Activated CD8-positive, alpha-beta memory T cell treated with anti-CD3 and anti-CD28 coated beads for 48 hours (primary cell): ENCODE data around the gene FMO4.
"Not testable (repeated sequence)": the region's sequence is repeated elsewhere in the genome, so short reads cannot be mapped to it uniquely, and the experiment has no call there.

Source experiments
- DNase-seq, 3 experiments: peaks; one replicate each; pipeline ENCODE4 v3.0.0-alpha.2; 2020; ENCODE audit warnings: low read depth in 2 of 3, low spot score in 2 of 3

The FMO4 gene

DNA sequence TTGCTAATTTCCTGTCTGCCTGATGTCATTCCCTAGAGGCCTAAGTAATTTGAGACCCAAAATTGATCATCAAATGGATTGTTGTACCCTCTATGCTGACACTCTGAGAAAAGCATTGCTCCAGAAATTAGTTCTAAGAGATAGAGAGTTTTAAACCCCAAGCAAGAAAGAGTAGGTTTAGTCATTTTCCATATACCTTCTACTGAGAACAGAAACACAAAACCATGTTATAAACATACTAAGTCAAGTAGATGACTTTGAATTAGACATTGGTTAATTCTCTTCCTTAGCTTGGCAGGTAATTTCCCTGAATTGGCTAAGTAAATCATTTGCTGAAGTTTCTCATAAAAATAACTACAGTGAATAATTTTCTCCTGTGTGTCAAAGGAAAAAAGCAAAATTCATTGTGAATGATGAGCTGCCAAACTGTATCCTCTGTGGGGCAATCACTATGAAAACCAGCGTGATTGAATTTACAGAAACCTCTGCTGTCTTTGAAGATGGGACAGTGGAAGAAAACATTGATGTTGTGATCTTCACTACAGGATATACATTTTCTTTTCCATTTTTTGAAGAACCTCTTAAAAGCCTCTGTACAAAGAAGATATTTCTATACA, 20.1 kb downstream of the FMO4 start:
- DNase-seq, result no peak

GRCh38 chr1:171335964-171336363, 22.0 kb downstream of the FMO4 start:
- DNase-seq, result no peak

DNA sequence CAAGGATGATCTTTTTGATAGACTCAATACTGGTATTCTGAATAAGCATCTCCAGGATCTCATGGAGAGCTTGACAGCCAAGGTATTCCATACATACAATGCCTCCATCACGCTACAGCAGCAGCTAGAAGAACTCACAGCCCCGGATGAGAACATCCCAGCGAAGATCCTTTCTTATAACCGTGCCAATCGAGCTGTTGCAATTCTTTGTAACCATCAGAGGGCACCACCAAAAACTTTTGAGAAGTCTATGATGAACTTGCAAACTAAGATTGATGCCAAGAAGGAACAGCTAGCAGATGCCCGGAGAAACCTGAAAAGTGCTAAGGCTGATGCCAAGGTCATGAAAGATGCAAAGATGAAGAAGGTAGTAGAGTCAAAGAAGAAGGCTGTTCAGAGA, 25.4 kb downstream of the FMO4 start:
- DNase-seq, result not testable (repeated sequence)

DNA sequence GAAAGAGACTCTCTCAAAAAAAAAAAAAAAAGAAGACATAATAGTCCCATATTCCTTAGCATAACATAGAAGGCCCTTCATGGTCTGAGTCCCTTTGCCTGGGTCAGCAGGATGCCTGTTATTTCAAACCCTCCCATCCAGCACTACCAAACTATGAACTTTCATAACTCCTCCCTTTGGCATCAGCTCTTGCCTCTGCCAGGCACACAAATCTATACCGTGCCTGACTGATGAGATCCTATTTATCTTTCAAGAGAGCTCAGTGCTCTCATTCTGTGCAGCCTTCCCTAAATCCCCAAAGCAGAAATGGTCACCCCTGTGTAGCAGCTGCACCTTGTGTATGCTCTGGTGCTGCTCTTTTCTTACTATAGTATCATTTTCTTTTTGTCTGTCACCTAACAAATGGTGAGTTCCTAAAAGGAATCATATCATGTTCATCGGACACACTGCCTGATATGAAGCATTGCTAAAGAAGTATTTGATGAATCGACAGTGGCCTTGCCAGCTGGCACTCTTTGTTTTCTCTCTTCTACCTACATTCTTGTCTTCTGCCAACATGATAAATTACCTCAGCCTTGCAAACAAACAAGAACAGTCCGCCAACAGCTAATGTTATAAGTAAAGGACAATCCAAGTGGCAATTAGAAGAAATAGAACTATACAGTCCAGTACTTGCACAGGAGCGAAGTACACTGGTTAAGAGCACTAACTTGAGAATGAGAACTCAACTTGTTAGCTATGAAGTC, 29.9 kb downstream of the FMO4 start:
- no peak for DNase-seq

DNA sequence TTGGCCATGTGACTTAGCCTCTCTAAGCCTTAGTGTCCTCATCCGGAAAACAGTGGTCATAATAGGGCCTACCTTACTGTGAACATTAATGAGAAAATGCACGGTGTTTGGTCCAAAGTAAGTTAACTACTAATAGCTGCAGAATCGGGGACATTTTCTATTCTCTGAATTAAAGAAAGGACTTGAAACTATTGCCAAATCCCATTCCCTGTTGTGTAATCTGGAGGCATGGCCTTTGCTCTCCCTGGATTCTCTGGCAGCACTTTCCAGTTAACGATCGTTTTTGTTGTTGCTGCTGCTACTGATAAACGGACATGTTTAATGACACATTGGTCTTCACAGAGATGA, 30.5 kb downstream of the FMO4 start:
- no peak for DNase-seq

DNA sequence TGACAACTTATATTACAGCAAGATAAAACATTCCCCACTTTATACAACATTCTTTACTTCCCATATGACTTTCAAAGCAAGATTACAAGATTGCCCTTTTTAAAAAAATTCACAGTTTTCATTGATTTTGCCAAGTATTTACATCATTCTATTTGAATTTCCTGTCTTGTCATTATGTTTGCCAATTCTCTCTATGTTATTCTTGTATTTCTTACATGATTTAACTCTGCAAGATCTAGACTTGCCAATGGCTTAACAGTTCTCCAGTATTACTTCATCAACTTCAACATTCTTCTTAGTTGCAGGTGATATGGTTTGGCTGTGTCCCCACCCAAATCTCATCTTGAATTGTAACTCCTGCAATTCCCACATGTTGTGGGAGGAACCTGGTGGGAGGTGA, 31.6 kb downstream of the FMO4 start:
- no peak for DNase-seq

DNA sequence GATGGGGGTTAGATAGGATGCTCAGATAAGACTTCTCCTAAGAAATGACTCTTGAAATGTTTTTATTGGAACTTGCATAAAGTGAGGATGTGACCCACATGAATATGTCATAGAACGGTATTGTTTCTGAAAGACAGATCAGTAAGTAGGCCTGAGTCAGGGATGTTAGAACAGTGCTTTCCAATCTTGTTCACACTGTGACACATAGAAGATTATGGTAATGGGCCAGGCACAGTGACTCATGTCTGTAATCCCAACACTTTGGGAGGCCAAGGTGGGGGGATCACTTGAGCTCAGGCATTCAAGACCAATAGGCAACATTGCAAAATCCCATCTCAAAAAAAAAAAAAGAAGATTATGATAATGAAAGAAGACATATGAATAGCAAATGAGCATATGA, 32.9 kb downstream of the FMO4 start:
- DNase-seq, result no peak

DNA sequence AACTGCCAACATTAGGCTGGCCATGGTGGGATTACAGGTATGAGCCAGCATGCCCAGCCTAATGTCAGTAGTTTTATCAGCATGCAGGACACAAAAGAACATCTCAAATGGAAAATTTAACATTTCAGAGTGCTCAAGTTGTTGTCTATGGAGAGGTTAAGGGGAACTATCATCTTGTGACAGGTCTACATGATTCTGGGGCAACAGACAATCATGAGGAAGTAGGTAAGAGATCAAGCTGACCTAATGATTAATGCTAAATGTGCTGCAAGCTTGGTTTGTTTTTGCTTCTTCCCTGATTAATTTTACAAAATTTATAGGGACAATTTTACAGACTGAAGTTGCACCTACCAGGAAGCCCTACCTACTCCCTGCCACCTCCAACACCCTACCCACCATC, 36.6 kb downstream of the FMO4 start:
- DNase-seq, result no peak

GRCh38 chr1:171351961-171352360, 38.0 kb downstream of the FMO4 start:
- no peak for DNase-seq

- DNase-seq, result no peak
These were observed 38.6 kb downstream of the FMO4 start for GRCh38 chr1:171352554-171352953.

- DNase-seq, result no peak
These were observed 41.7 kb downstream of the FMO4 start for GRCh38 chr1:171355727-171356126.

- no peak for DNase-seq
These were observed 43.2 kb downstream of the FMO4 start for GRCh38 chr1:171357179-171357578.

DNA sequence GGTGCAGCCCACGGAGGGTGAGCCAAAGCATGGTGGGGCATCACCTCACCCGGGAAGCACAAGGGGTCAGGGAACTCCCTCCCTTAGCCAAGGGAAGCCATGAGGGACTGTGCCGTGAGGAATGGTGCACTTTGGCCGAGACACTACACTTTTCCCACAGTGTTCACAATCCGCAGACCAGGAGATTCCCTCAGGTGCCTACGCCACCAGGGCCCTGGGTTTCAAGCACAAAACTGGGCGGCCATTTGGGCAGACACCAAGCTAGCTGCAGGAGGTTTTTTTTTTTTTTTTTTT, 45.3 kb downstream of the FMO4 start:
- not testable (repeated sequence) for DNase-seq

DNA sequence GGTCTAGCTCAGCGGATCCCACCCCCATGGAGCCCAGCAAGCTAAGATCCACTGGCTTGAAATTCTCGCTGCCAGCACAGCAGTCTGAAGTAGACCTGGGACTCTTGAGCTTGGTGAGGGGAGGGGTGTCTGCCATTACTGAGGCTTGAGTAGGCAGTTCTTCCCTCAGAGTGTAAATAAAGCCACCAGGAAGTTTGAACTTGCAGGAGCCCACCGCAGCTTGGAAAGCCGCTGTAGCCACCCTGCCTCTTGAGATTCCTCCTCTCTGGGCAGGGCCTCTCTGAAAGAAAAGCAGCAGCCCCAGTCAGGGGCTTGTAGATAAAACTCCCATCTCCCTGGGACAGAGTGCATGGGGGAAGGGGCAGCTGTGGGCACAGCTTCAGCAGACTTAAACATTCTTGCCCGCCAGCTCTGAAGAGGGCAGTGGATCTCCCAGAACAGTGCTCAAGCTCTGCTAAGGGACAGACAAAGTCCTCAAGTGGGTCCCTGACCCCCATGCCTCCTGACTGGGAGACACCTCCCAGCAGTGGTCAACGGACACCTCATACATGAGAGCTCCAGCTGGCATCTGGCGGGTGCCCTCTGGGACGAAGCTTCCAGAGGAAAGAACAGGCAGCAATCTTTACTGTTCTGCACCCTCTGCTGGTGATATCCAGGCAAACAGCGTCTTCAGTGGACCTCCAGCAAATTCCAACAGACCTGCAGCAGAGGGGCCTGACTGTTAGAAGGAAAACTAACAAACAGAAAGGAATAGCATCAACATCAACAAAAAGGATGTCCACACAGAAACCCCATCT, 45.9 kb downstream of the FMO4 start:
- DNase-seq, result not testable (repeated sequence)

GRCh38 chr1:171366085-171366484, 52.1 kb downstream of the FMO4 start:
- no peak for DNase-seq

- DNase-seq, result no peak
These were observed 52.8 kb downstream of the FMO4 start for GRCh38 chr1:171366816-171367215.

- DNase-seq, result no peak
These were observed 53.5 kb downstream of the FMO4 start for GRCh38 chr1:171367436-171367835.

- DNase-seq, result no peak
These were observed 58.6 kb downstream of the FMO4 start for GRCh38 chr1:171372418-171373084.

DNA sequence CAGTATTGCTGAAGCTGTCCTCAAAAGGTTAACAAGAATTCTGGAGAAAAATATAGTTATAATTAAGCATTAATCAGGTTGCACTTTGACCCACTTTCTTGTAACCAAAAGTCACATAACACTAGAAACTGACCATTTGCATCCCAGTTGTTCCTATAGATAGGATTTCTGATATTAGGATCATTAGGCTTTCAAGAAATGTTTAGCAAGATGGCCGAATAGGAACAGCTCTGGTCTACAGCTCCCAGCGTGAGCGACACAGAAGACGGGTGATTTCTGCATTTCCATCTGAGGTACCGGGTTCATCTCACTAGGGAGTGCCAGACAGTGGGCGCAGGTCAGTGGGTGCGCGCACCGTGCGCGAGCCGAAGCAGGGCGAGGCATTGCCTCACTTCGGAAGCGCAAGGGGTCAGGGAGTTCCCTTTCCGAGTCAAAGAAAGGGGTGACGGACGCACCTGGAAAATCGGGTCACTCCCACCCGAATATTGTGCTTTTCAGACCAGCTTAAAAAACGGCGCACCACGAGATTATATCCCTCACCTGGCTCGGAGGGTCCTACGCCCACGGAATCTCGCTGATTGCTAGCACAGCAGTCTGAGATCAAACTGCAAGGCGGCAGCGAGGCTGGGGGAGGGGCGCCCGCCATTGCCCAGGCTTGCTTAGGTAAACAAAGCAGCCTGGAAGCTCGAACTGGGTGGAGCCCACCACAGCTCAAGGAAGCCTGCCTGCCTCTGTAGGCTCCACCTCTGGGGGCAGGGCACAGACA, 59.6 kb downstream of the FMO4 start:
- not testable (repeated sequence) for DNase-seq

- no peak for DNase-seq
These were observed 65.9 kb downstream of the FMO4 start for GRCh38 chr1:171379846-171380245.

DNA sequence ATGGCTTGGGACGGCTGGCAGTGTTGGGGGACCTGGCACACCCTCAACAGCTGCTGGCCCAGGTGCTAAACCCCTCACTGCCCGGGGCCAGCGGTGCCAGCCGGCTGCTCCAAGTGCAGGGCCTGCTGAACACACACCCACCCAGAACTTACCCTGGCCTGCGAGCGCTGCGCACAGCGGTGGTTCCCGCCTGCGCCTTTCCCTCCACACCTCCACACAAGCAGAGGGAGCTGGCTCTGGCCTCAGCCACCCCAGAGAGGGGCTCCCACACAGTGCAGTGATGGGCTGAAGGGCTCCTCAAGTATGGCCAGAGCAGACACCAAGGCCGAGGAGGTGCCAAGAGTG, 67.9 kb downstream of the FMO4 start:
- DNase-seq, result no peak
